ENCODE results near the gene ZNF682.

GRCh38 chr19:19964416-19964815, 74.9 kb downstream of the ZNF682 start:
- TF ChIP-seq POLR2A (IDR thresholded peaks at IDR 0.05) = no peak
- TF ChIP-seq, protein P1, sequence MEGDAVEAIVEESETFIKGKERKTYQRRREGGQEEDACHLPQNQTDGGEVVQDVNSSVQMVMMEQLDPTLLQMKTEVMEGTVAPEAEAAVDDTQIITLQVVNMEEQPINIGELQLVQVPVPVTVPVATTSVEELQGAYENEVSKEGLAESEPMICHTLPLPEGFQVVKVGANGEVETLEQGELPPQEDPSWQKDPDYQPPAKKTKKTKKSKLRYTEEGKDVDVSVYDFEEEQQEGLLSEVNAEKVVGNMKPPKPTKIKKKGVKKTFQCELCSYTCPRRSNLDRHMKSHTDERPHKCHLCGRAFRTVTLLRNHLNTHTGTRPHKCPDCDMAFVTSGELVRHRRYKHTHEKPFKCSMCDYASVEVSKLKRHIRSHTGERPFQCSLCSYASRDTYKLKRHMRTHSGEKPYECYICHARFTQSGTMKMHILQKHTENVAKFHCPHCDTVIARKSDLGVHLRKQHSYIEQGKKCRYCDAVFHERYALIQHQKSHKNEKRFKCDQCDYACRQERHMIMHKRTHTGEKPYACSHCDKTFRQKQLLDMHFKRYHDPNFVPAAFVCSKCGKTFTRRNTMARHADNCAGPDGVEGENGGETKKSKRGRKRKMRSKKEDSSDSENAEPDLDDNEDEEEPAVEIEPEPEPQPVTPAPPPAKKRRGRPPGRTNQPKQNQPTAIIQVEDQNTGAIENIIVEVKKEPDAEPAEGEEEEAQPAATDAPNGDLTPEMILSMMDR (IDR thresholded peaks at IDR 0.05) = no peak

All from suprapubic skin (tissue), 3 donors.